Lung (tissue), 12 donors: ENCODE results near the gene TBC1D22B. TPM values are rescaled to one million over a fixed set of nuclear protein-coding genes. Genes with fewer than 3 reads are reported as not detected.

Source experiments
- ATAC-seq: fragments of 200-7000 bp; cut with Tn5 transposase; one replicate; pipeline ENCODE4 v1.9.1; 2020; ENCODE audit warnings: moderate number of reproducible peaks; ENCODE audit not compliant: insufficient read depth, low FRiP score
- DNase-seq, 3 donors: peaks; one replicate each; pipeline ENCODE4 v3.0.0-alpha.2; 2013 to 2017
- H3K27ac ChIP-seq, 2 donors: one replicate each; pipeline ENCODE4 v1.5.1; 2013; ENCODE audit warnings: mild to moderate bottlenecking in 2 of 2, moderate library complexity in 2 of 2, control low read depth in 1 of 2, inconsistent platforms in 1 of 2, low read depth in 1 of 2, low read length in 1 of 2
- H3K27me3 ChIP-seq, 3 donors: one replicate each; pipeline ENCODE4 v1.5.1; 2013; ENCODE audit warnings: low read length in 2 of 3; ENCODE audit not compliant: control insufficient read depth in 3 of 3, insufficient read depth in 3 of 3
- H3K36me3 ChIP-seq, 4 donors: one replicate each; pipeline ENCODE4 v1.5.1; 2013; ENCODE audit warnings: low read length in 4 of 4, mild to moderate bottlenecking in 1 of 4, moderate library complexity in 1 of 4; ENCODE audit not compliant: control insufficient read depth in 4 of 4, insufficient read depth in 4 of 4
- H3K4me1 ChIP-seq, 5 donors: one replicate each; pipeline ENCODE4 v1.5.1; 2013; ENCODE audit warnings: low read length in 5 of 5, mild to moderate bottlenecking in 2 of 5, moderate library complexity in 1 of 5; ENCODE audit not compliant: control insufficient read depth in 5 of 5, insufficient read depth in 5 of 5
- H3K4me3 ChIP-seq: one replicate; pipeline ENCODE4 v1.5.1; 2013; ENCODE audit warnings: mild to moderate bottlenecking, control low read depth, moderate library complexity
- H3K9ac ChIP-seq, 2 donors: one replicate each; pipeline ENCODE4 v1.5.1; 2013; ENCODE audit warnings: low read length in 2 of 2, control low read depth in 1 of 2; ENCODE audit not compliant: insufficient read depth in 1 of 2
- H3K9me3 ChIP-seq, 4 donors: one replicate each; pipeline ENCODE4 v1.5.1; 2013; ENCODE audit warnings: low read length in 3 of 4, mild to moderate bottlenecking in 1 of 4, moderate library complexity in 1 of 4; ENCODE audit not compliant: control insufficient read depth in 4 of 4, insufficient read depth in 3 of 4
- CTCF ChIP-seq: IDR thresholded peaks from 2 replicates; pipeline ENCODE4 v1.5.1; 2012; ENCODE audit warnings: mild to moderate bottlenecking; ENCODE audit errors: control extremely low read depth, extremely low read depth
- WGBS, 2 donors: extraction: QIAGEN DNeasy Blood & Tissue Kit; methylation state at CpG; one replicate each; pipeline ENCODE4 v1.1.7; 2013; 5-methylcytosine and 5-hydroxymethylcytosine counted together
- polyA plus RNA-seq, 2 donors: library from polyadenylated mRNA; stranded (reverse); fragments of 200-250 nt; gene quantifications; one replicate each; pipeline ENCODE4 v1.2.1, GENCODE V29; 2013
- total RNA-seq, 2 donors: library from RNA; depleted of rRNA in 1 of 2; stranded (reverse); fragments of >200 nt in 1 of 2; gene quantifications; one replicate each; pipeline ENCODE4 v1.2.1, GENCODE V29; 2014 to 2021
- donor health status: control.
- donor health status: control.
- donor health status: Bipolar disorder and iron deficiency.
- donor health status: healthy.
- donor health status: DM: yes; HTN: yes; CAD: no.

TBC1D22B gene
- total and polyA plus RNA-seq, 4 donors, result 6.8 to 9.7 (median 8.8) TPM

- peak in 1 of 3 donors; percentile 25 for DNase-seq
- Histone ChIP-seq H3K4me1 (peaks cover 0 to 18% (median 5%) of the 10 kb centered on the region in 5 donors), H3K36me3 (peaks cover 0 to 4% (median 0%) of the 10 kb centered on the region in 4 donors), H3K9me3 (no peaks in the 10 kb centered on the region), H3K9ac (peak overlapping the region; percentile 87 to 98), H3K4me3 (peak overlapping the region; percentile 97), H3K27ac (peak overlapping the region; percentile 87 to 98), H3K27me3 (no peaks in the 10 kb centered on the region)
- no peak for TF ChIP-seq CTCF
- WGBS, 2 donors, result 13 to 14% methylated on average over 11 of the region's 11 CpGs
- no peak for ATAC-seq
Observed at GRCh38 chr6:37258405-37259105, 983 bp downstream of the TBC1D22B start.

- H3K36me3 ChIP-seq, result peaks cover 0 to 4% (median 0%) of the 10 kb centered on the region in 4 donors
- WGBS, 2 donors, result 10 to 38% methylated on average over 2 of the region's 2 CpGs
- H3K4me3 ChIP-seq, result no peak overlapping the region
- no peak for TF ChIP-seq CTCF
- ATAC-seq, result no peak
- peaks cover 0 to 18% (median 5%) of the 10 kb centered on the region in 5 donors for H3K4me1 ChIP-seq
- H3K9me3 ChIP-seq, result no peaks in the 10 kb centered on the region
- DNase-seq, result no peak
- peak overlapping the region in 1 of 2 donors; percentile 29 for H3K9ac ChIP-seq
- H3K27ac ChIP-seq, result no peak overlapping the region
- H3K27me3 ChIP-seq, result no peaks in the 10 kb centered on the region
Observed at GRCh38 chr6:37259191-37259590, 1.6 kb downstream of the TBC1D22B start.

GRCh38 chr6:37260040-37260439 is 2.5 kb downstream of the TBC1D22B start:
- 59 to 64% methylated on average over 2 of the region's 2 CpGs for WGBS, 2 donors
- no peak for TF ChIP-seq CTCF
- peaks cover 0 to 4% (median 0%) of the 10 kb centered on the region in 4 donors for H3K36me3 ChIP-seq
- no peak overlapping the region for H3K4me3 ChIP-seq
- H3K4me1 ChIP-seq, result peaks cover 0 to 18% (median 5%) of the 10 kb centered on the region in 5 donors
- H3K9ac ChIP-seq, result no peak overlapping the region
- H3K27me3 ChIP-seq, result no peaks in the 10 kb centered on the region
- H3K9me3 ChIP-seq, result no peaks in the 10 kb centered on the region
- no peak for DNase-seq
- no peak overlapping the region for H3K27ac ChIP-seq
- ATAC-seq, result no peak

GRCh38 chr6:37260444-37260843 is 2.9 kb downstream of the TBC1D22B start:
- 94 to 98% methylated on average over 1 of the region's 1 CpG for WGBS, 2 donors
- no peak overlapping the region for H3K27ac ChIP-seq
- peaks cover 0 to 18% (median 5%) of the 10 kb centered on the region in 5 donors for H3K4me1 ChIP-seq
- no peak for ATAC-seq
- H3K9me3 ChIP-seq, result no peaks in the 10 kb centered on the region
- peaks cover 0 to 4% (median 0%) of the 10 kb centered on the region in 4 donors for H3K36me3 ChIP-seq
- no peaks in the 10 kb centered on the region for H3K27me3 ChIP-seq
- no peak for DNase-seq
- TF ChIP-seq CTCF, result no peak
- no peak overlapping the region for H3K4me3 ChIP-seq
- H3K9ac ChIP-seq, result no peak overlapping the region
